H9 (cell line): ENCODE results near the gene CISD1. TPM values are rescaled to one million over a fixed set of nuclear protein-coding genes. Genes with fewer than 3 reads are reported as not detected.
A peak's percentile ranks its signal among the peaks of the same experiment; 100 is the strongest.
"Not testable (repeated sequence)": the region's sequence is repeated elsewhere in the genome, so short reads cannot be mapped to it uniquely, and the experiment has no call there.

Experiments
- DNase-seq: peaks from one replicate; pipeline ENCODE4 v3.0.0-alpha.2; 2017
- H2AFZ ChIP-seq: one replicate; pipeline ENCODE4 v1.6.1; 2013; ENCODE audit warnings: mild to moderate bottlenecking, low read length, control low read depth, moderate library complexity
- H2AK5ac ChIP-seq: 2 replicates; pipeline ENCODE4 v1.6.1; 2013; ENCODE audit warnings: low read length, control low read depth, mixed read lengths; ENCODE audit not compliant: insufficient read length
- H2BK120ac ChIP-seq: one replicate; pipeline ENCODE4 v1.6.1; 2013; ENCODE audit warnings: low read depth, mild to moderate bottlenecking, low read length, control low read depth, inconsistent platforms; ENCODE audit not compliant: poor library complexity, severe bottlenecking
- H2BK12ac ChIP-seq: 2 replicates; pipeline ENCODE4 v1.6.1; 2013; ENCODE audit warnings: low read length, control low read depth, mixed read lengths, low read depth; ENCODE audit not compliant: insufficient read length
- H2BK15ac ChIP-seq: 2 replicates; pipeline ENCODE4 v1.6.1; 2013; ENCODE audit warnings: low read depth, low read length, control low read depth
- H2BK20ac ChIP-seq: one replicate; pipeline ENCODE4 v1.6.1; 2013; ENCODE audit warnings: low read depth, mild to moderate bottlenecking, low read length, control low read depth, inconsistent platforms; ENCODE audit not compliant: poor library complexity, severe bottlenecking
- H2BK5ac ChIP-seq: 2 replicates; pipeline ENCODE4 v1.6.1; 2013; ENCODE audit warnings: low read length, control low read depth, mixed read lengths; ENCODE audit not compliant: insufficient read length
- H3K14ac ChIP-seq: 2 replicates; pipeline ENCODE4 v1.6.1; 2013; ENCODE audit warnings: low read length, control low read depth; ENCODE audit not compliant: insufficient read depth
- H3K18ac ChIP-seq: 2 replicates; pipeline ENCODE4 v1.6.1; 2013; ENCODE audit warnings: low read depth, mild to moderate bottlenecking, mixed read lengths, low read length, control low read depth; ENCODE audit not compliant: insufficient read length
- H3K23ac ChIP-seq: 2 replicates; pipeline ENCODE4 v1.6.1; 2013; ENCODE audit warnings: low read length, control low read depth, mixed read lengths, low read depth; ENCODE audit not compliant: insufficient read length
- H3K23me2 ChIP-seq: 2 replicates; pipeline ENCODE4 v1.6.1; 2013; ENCODE audit warnings: low read depth, mild to moderate bottlenecking, mixed read lengths, low read length, control low read depth; ENCODE audit not compliant: insufficient read length, poor library complexity, severe bottlenecking
- H3K27ac ChIP-seq: 2 replicates; pipeline ENCODE4 v1.5.1; 2013; ENCODE audit warnings: low read length, control low read depth, mixed read lengths, low read depth; ENCODE audit not compliant: insufficient read length
- H3K27me3 ChIP-seq: 2 replicates; pipeline ENCODE4 v1.6.1; 2013; ENCODE audit warnings: low read length, control low read depth, inconsistent platforms; ENCODE audit not compliant: insufficient read depth
- H3K4ac ChIP-seq: 2 replicates; pipeline ENCODE4 v1.6.1; 2013; ENCODE audit warnings: low read depth, mild to moderate bottlenecking, control low read depth, inconsistent platforms, low read length, moderate library complexity
- H3K4me1 ChIP-seq: 2 replicates; pipeline ENCODE4 v1.6.1; 2013; ENCODE audit warnings: low read length, control low read depth, inconsistent platforms; ENCODE audit not compliant: insufficient read depth
- H3K4me2 ChIP-seq: 2 replicates; pipeline ENCODE4 v1.6.1; 2013; ENCODE audit warnings: low read length, control low read depth, mixed read lengths; ENCODE audit not compliant: insufficient read length, insufficient read depth
- H3K56ac ChIP-seq: 2 replicates; pipeline ENCODE4 v1.6.1; 2013; ENCODE audit warnings: low read depth, mild to moderate bottlenecking, mixed read lengths, low read length, control low read depth; ENCODE audit not compliant: insufficient read length
- H3K79me1 ChIP-seq: 2 replicates; pipeline ENCODE4 v1.6.1; 2013; ENCODE audit warnings: low read depth, mild to moderate bottlenecking, moderate library complexity, low read length, control low read depth, inconsistent platforms; ENCODE audit not compliant: insufficient read depth, poor library complexity, severe bottlenecking
- H3K79me2 ChIP-seq: 2 replicates; pipeline ENCODE4 v1.6.1; 2013; ENCODE audit warnings: low read length, control low read depth, inconsistent platforms; ENCODE audit not compliant: insufficient read depth
- H3K9ac ChIP-seq: 2 replicates; pipeline ENCODE4 v1.6.1; 2013; ENCODE audit warnings: low read length, control low read depth, mixed read lengths; ENCODE audit not compliant: insufficient read length; ENCODE audit errors: extremely low read depth
- H3K9me3 ChIP-seq: one replicate; pipeline ENCODE4 v1.6.1; 2013; ENCODE audit warnings: low read depth, low read length, inconsistent platforms; ENCODE audit not compliant: control insufficient read depth
- H3T11ph ChIP-seq: one replicate; pipeline ENCODE4 v1.6.1; 2013; ENCODE audit warnings: mild to moderate bottlenecking, low read length, control low read depth, inconsistent platforms
- H4K20me1 ChIP-seq: one replicate; pipeline ENCODE4 v1.6.1; 2013; ENCODE audit not compliant: control insufficient read depth, insufficient read length, insufficient read depth
- H4K5ac ChIP-seq: 2 replicates; pipeline ENCODE4 v1.6.1; 2013; ENCODE audit warnings: low read depth, mild to moderate bottlenecking, mixed read lengths, low read length, control low read depth; ENCODE audit not compliant: insufficient read length
- H4K8ac ChIP-seq: replicated peaks from 2 replicates; pipeline ENCODE4 v1.6.1; 2013; ENCODE audit warnings: low read length, control low read depth, mixed read lengths, low read depth; ENCODE audit not compliant: insufficient read length
- H4K91ac ChIP-seq: 2 replicates; pipeline ENCODE4 v1.6.1; 2013; ENCODE audit warnings: low read depth, mild to moderate bottlenecking, moderate library complexity, mixed read lengths, low read length, control low read depth; ENCODE audit not compliant: insufficient read length
- H3K27ac Mint-ChIP-seq, 3 experiments: 2 replicates in 2 of 3; 3 replicates in 1 of 3; pipeline ENCODE4 v1.8.0; 2020 to 2021; ENCODE audit warnings: mixed read lengths in 3 of 3, mild to moderate bottlenecking in 1 of 3, moderate library complexity in 1 of 3
- H3K27me3 Mint-ChIP-seq: 2 replicates; pipeline ENCODE4 v1.8.0; 2021; ENCODE audit warnings: low read depth, mild to moderate bottlenecking, moderate library complexity, mixed read lengths
- H3K36me3 Mint-ChIP-seq, 3 experiments: 2 replicates in 2 of 3; 3 replicates in 1 of 3; pipeline ENCODE4 v1.8.0; 2020 to 2021; ENCODE audit warnings: low read depth in 3 of 3, mixed read lengths in 3 of 3; ENCODE audit not compliant: insufficient read depth in 1 of 3
- H3K4me1 Mint-ChIP-seq, 2 experiments: 2 replicates each; pipeline ENCODE4 v1.8.0; 2020; ENCODE audit warnings: mixed read lengths in 2 of 2
- H3K4me3 Mint-ChIP-seq, 2 experiments: 2 replicates in 1 of 2; 3 replicates in 1 of 2; pipeline ENCODE4 v1.8.0; 2020 to 2021; ENCODE audit warnings: mild to moderate bottlenecking in 2 of 2, mixed read lengths in 2 of 2, moderate library complexity in 1 of 2
- H3K9me3 Mint-ChIP-seq, 2 experiments: 2 replicates in 1 of 2; 3 replicates in 1 of 2; pipeline ENCODE4 v1.8.0; 2020; ENCODE audit warnings: mild to moderate bottlenecking in 2 of 2, mixed read lengths in 2 of 2, moderate library complexity in 1 of 2
- CTCF ChIP-seq: fragments of 200-600 bp; sonication (generic); conservative IDR thresholded peaks from 3 replicates; pipeline ENCODE4 v1.8.0; 2021; ENCODE audit warnings: antibody characterized with exemption, mild to moderate bottlenecking
- WGBS: extraction: QIAGEN DNeasy Blood & Tissue Kit; methylation state at CpG from one replicate; pipeline ENCODE4 v1.1.7; 2013; ENCODE audit warnings: missing lambda C conversion rate, low lambda C conversion rate, mixed read lengths; ENCODE audit not compliant: insufficient read length; ENCODE audit errors: extremely low coverage; 5-methylcytosine and 5-hydroxymethylcytosine counted together
- total RNA-seq: library from RNA; stranded (reverse); gene quantifications from 2 replicates; pipeline ENCODE4 v1.2.1, GENCODE V29; 2021

Gene CISD1
- total RNA-seq, 1 experiment from 2014 or later, result 42.0 TPM

GRCh38 chr10:58254644-58255043 lies 14.3 kb upstream of the CISD1 start:
- Histone ChIP-seq H3T11ph (no peak overlapping the region), H3K27ac (no peak overlapping the region), H2BK120ac (no peak overlapping the region), H3K56ac (no peak overlapping the region), H2BK12ac (no peak overlapping the region), H4K20me1 (no peaks in the 10 kb centered on the region), H3K23ac (no peak overlapping the region), H3K4me1 (no peaks in the 10 kb centered on the region), H2BK5ac (no peak overlapping the region), H4K91ac (no peak overlapping the region), H3K9ac (no peak overlapping the region), H3K4me2 (no peak overlapping the region), H3K27me3 (no peaks in the 10 kb centered on the region), H3K9me3 (no peaks in the 10 kb centered on the region), H2AFZ (no peak overlapping the region), H3K4ac (no peak overlapping the region), H2AK5ac (no peak overlapping the region), H3K79me1 (no peaks in the 10 kb centered on the region), H3K79me2 (no peaks in the 10 kb centered on the region), H3K23me2 (no peaks in the 10 kb centered on the region), H2BK15ac (no peak overlapping the region), H4K8ac (no peak overlapping the region), H3K14ac (no peak overlapping the region), H3K18ac (no peak overlapping the region), H4K5ac (no peak overlapping the region), H2BK20ac (no peak overlapping the region)
- Mint-ChIP-seq H3K36me3 (peaks cover 27 to 50% (median 46%) of the 10 kb centered on the region in 3 experiments), H3K9me3 (peaks cover 38 to 41% of the 10 kb centered on the region in 2 experiments), H3K27me3 (peaks cover 25% of the 10 kb centered on the region), H3K4me1 (peaks cover 7 to 11% of the 10 kb centered on the region in 2 experiments), H3K27ac (no peak overlapping the region), H3K4me3 (no peak overlapping the region)
- no peak for DNase-seq
- TF ChIP-seq CTCF, result no peak
- no CpG with 5 or more reads among the region's 1 CpG for WGBS

DNA sequence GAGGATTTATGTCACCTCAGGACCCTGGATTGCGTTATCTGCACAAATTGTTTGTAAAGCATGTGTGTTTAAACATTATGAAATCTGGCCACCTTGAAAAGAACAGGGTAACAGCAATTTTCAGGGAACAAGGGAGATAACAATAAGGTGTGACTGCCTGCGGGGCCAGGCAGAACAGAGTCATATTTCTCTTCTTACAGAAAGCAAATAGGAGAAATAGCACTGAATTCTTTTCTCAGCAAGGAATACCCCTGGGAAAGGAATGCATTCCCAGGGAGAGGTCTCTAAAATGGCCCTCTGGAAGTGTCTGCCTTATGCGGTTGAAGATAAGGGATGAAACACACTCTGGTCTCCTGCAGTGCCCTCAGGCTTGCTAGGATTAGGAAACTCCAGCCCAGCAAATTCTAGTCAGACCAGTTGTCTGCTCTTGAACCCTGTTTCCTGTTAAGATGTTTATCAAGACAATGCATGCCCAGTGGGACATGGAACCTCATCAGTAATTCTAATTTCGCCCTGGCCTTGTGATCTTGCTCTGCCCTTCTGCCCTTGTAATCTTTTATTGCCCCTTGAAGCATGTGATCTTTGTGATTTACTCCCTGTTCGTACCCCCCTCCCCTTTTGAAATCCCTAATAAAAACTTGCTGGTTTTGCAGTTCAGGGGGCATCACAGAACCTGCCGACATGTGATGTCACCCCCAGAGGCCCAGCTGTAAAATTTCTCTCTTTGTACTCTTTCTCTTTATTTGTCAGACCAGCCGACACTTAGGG lies 12.8 kb upstream of the CISD1 start:
- not testable (repeated sequence) for H4K5ac ChIP-seq, H3K9me3 ChIP-seq, H4K20me1 ChIP-seq, H3K27ac ChIP-seq, H3K56ac ChIP-seq, H3K4me3 Mint-ChIP-seq, H3K14ac ChIP-seq, H3K27me3 ChIP-seq, H3K79me1 ChIP-seq, H3K9ac ChIP-seq, H3K79me2 ChIP-seq, H3K4me2 ChIP-seq, H2BK120ac ChIP-seq, DNase-seq, H2BK12ac ChIP-seq, H3T11ph ChIP-seq, H2BK20ac ChIP-seq, H2BK5ac ChIP-seq, H3K4ac ChIP-seq, H2AFZ ChIP-seq, H4K91ac ChIP-seq, H3K4me1 ChIP-seq, H2AK5ac ChIP-seq, H3K23ac ChIP-seq, H3K23me2 ChIP-seq, H3K18ac ChIP-seq, H4K8ac ChIP-seq, H2BK15ac ChIP-seq, H3K4me1 Mint-ChIP-seq
- H3K9me3 Mint-ChIP-seq, result peaks cover 38 to 41% of the 10 kb centered on the region in 2 experiments
- H3K27me3 Mint-ChIP-seq, result peaks cover 25% of the 10 kb centered on the region
- peak overlapping the region in 1 of 3 experiments; percentile 28; a peak in 2 of 7 replicates for H3K27ac Mint-ChIP-seq
- no CpG with 5 or more reads among the region's 7 CpGs for WGBS
- peaks cover 27 to 50% (median 46%) of the 10 kb centered on the region in 3 experiments for H3K36me3 Mint-ChIP-seq
